Stimulated activated effector memory CD8-positive, alpha-beta T cell treated with anti-CD3 and anti-CD28 coated beads, Interleukin-12 subunit alpha, Interleukin-12 subunit beta, amount 100 ng/mL, for 72 hours (primary cell): Measurements from ENCODE around the gene FADS3.

Experiments used
- ATAC-seq: fragments of 150-1000 bp; cut with Tn5 transposase; 2 replicates; pipeline ENCODE4 v1.10.0; 2021
- DNase-seq, 2 donors: peaks; one replicate each; pipeline ENCODE4 v3.0.0; 2021 to 2022; ENCODE audit warnings: low spot score in 2 of 2
- H3K27ac Mint-ChIP-seq: one replicate; pipeline ENCODE4 v1.8.0; 2022; ENCODE audit warnings: mild to moderate bottlenecking, mixed read lengths
- H3K36me3 Mint-ChIP-seq: one replicate; pipeline ENCODE4 v1.8.0; 2022; ENCODE audit warnings: mild to moderate bottlenecking, mixed read lengths
- H3K4me1 Mint-ChIP-seq: one replicate; pipeline ENCODE4 v1.8.0; 2022; ENCODE audit warnings: mixed read lengths
- H3K4me3 Mint-ChIP-seq: one replicate; pipeline ENCODE4 v1.8.0; 2022; ENCODE audit warnings: mild to moderate bottlenecking, mixed read lengths
- H3K9me3 Mint-ChIP-seq: one replicate; pipeline ENCODE4 v1.8.0; 2022; ENCODE audit warnings: mixed read lengths

Gene FADS3

GRCh38 chr11:61833926-61834277 lies 57.4 kb downstream of the FADS3 start:
- Mint-ChIP-seq H3K4me1 (peaks cover 68% of the 10 kb centered on the region), H3K9me3 (no peaks in the 10 kb centered on the region), H3K27ac (peak overlapping the region; percentile 96), H3K36me3 (peaks cover 25% of the 10 kb centered on the region), H3K4me3 (peak overlapping the region; percentile 67)
- DNase-seq (no peak), ATAC-seq (no peak)

- DNase-seq (no peak), ATAC-seq (no peak)
- Mint-ChIP-seq H3K4me1 (peaks cover 64% of the 10 kb centered on the region), H3K9me3 (no peaks in the 10 kb centered on the region), H3K4me3 (peak overlapping the region; percentile 67), H3K36me3 (peaks cover 20% of the 10 kb centered on the region), H3K27ac (peak overlapping the region; percentile 96)
Observed at GRCh38 chr11:61833471-61833870, 57.9 kb downstream of the FADS3 start.

GRCh38 chr11:61832754-61833153 lies 58.6 kb downstream of the FADS3 start:
- DNase-seq: no peak
- Mint-ChIP-seq H3K4me1 (peaks cover 64% of the 10 kb centered on the region), H3K9me3 (no peaks in the 10 kb centered on the region), H3K4me3 (peak overlapping the region; percentile 67), H3K36me3 (peaks cover 21% of the 10 kb centered on the region), H3K27ac (peak overlapping the region; percentile 96)
- ATAC-seq: no peak

- DNase-seq: no peak
Observed at GRCh38 chr11:61832207-61832606, 59.1 kb downstream of the FADS3 start.

GRCh38 chr11:61830237-61831105 lies 60.9 kb downstream of the FADS3 start:
- peak overlapping the region; percentile 86 for H3K4me3 Mint-ChIP-seq
- ATAC-seq (no peak), DNase-seq (no peak)
- peaks cover 71% of the 10 kb centered on the region for H3K4me1 Mint-ChIP-seq
- peak overlapping the region; percentile 96 for H3K27ac Mint-ChIP-seq
- peaks cover 27% of the 10 kb centered on the region for H3K36me3 Mint-ChIP-seq
- H3K9me3 Mint-ChIP-seq: no peaks in the 10 kb centered on the region

More at GRCh38 chr11:61832207-61832606, 59.1 kb downstream of the FADS3 start:
- H3K36me3 Mint-ChIP-seq: peaks cover 22% of the 10 kb centered on the region
- H3K9me3 Mint-ChIP-seq: no peaks in the 10 kb centered on the region
- H3K4me3 Mint-ChIP-seq: no peak overlapping the region
- H3K4me1 Mint-ChIP-seq: peaks cover 66% of the 10 kb centered on the region
- peak overlapping the region; percentile 96 for H3K27ac Mint-ChIP-seq
- no peak for ATAC-seq

- H3K36me3 Mint-ChIP-seq: peaks cover 23% of the 10 kb centered on the region
- H3K27ac Mint-ChIP-seq: peak overlapping the region; percentile 88
- DNase-seq (no peak), ATAC-seq (no peak)
- no peaks in the 10 kb centered on the region for H3K9me3 Mint-ChIP-seq
- peak overlapping the region; percentile 86 for H3K4me3 Mint-ChIP-seq
- H3K4me1 Mint-ChIP-seq: peaks cover 64% of the 10 kb centered on the region
Observed at GRCh38 chr11:61829806-61830205, 61.5 kb downstream of the FADS3 start.

- Mint-ChIP-seq H3K9me3 (no peaks in the 10 kb centered on the region), H3K36me3 (peaks cover 20% of the 10 kb centered on the region), H3K27ac (peak overlapping the region; percentile 88), H3K4me3 (peak overlapping the region; percentile 86), H3K4me1 (peaks cover 54% of the 10 kb centered on the region)
- ATAC-seq (peak; percentile 52), DNase-seq (peak; percentile 45 to 67)
Observed at GRCh38 chr11:61828629-61829407, 62.5 kb downstream of the FADS3 start.

- no peaks in the 10 kb centered on the region for H3K9me3 Mint-ChIP-seq
- H3K36me3 Mint-ChIP-seq: peaks cover 20% of the 10 kb centered on the region
- H3K27ac Mint-ChIP-seq: peak overlapping the region; percentile 88
- no peak for ATAC-seq
- peak overlapping the region; percentile 86 for H3K4me3 Mint-ChIP-seq
- DNase-seq: peak in 1 of 2 donors; percentile 10
- peaks cover 49% of the 10 kb centered on the region for H3K4me1 Mint-ChIP-seq
Observed at GRCh38 chr11:61828379-61828628, 63.0 kb downstream of the FADS3 start.

GRCh38 chr11:61827571-61828378 lies 63.6 kb downstream of the FADS3 start, which contains the start of gene FADS2:
FADS2 (plus strand) TSS chr11:61828300; CDS start chr11:61828391, 91 bp downstream.
- Mint-ChIP-seq H3K27ac (peak within 1 kb of the TSS; percentile 88), H3K36me3 (peaks cover 20% of the 10 kb centered on the region), H3K9me3 (no peaks in the 10 kb centered on the region), H3K4me1 (peaks cover 44% of the 10 kb centered on the region), H3K4me3 (peak within 1 kb of the TSS; percentile 86)
- DNase-seq (peak; percentile 73 to 87), ATAC-seq (peak; percentile 92)

GRCh38 chr11:61826930-61827570 lies 64.3 kb downstream of the FADS3 start:
- Mint-ChIP-seq H3K4me1 (peaks cover 37% of the 10 kb centered on the region), H3K27ac (peak overlapping the region; percentile 88), H3K4me3 (peak overlapping the region; percentile 86), H3K9me3 (no peaks in the 10 kb centered on the region), H3K36me3 (peaks cover 20% of the 10 kb centered on the region)
- ATAC-seq (no peak), DNase-seq (no peak)
